ENCODE results near the gene NPR1. TPM values are rescaled to one million over a fixed set of nuclear protein-coding genes. Genes with fewer than 3 reads are reported as not detected.

The NPR1 gene
- total RNA-seq, 1 experiment from 2014 or later: not detected

Other genes starting within 250 kb of the NPR1 start
- not detected in 2 replicates for gene S100A7, start 218.0 kb upstream of the NPR1 start, total RNA-seq (2014; rRNA removed; shearing (Covaris generic))
- gene S100A6, start 142.7 kb upstream of the NPR1 start, total RNA-seq (2014; rRNA removed; shearing (Covaris generic)): 308 and 563 TPM in 2 replicates
- gene S100A5, start 137.8 kb upstream of the NPR1 start, total RNA-seq (2014; rRNA removed; shearing (Covaris generic)): 1.5 and 15.4 TPM in 2 replicates
- gene S100A4, start 132.9 kb upstream of the NPR1 start, total RNA-seq (2014; rRNA removed; shearing (Covaris generic)): 452 and 453 TPM in 2 replicates
- gene S100A3, start 129.4 kb upstream of the NPR1 start, total RNA-seq (2014; rRNA removed; shearing (Covaris generic)): 0.37 and 4.3 TPM in 2 replicates
- 10.6 and 10.8 TPM in 2 replicates for gene S100A2, start 112.8 kb upstream of the NPR1 start, total RNA-seq (2014; rRNA removed; shearing (Covaris generic))
- 81.9 and 98.1 TPM in 2 replicates for gene S100A16, start 65.6 kb upstream of the NPR1 start, total RNA-seq (2014; rRNA removed; shearing (Covaris generic))
- gene S100A14, start 62.4 kb upstream of the NPR1 start, total RNA-seq (2014; rRNA removed; shearing (Covaris generic)): 0.75 TPM in 1 of 2 replicates, not detected in the other
- gene S100A13, start 51.2 kb upstream of the NPR1 start, total RNA-seq (2014; rRNA removed; shearing (Covaris generic)): 111 and 239 TPM in 2 replicates
- 132 and 195 TPM in 2 replicates for gene S100A1, start 50.3 kb upstream of the NPR1 start, total RNA-seq (2014; rRNA removed; shearing (Covaris generic))
- gene CHTOP, start 44.6 kb upstream of the NPR1 start, total RNA-seq (2014; rRNA removed; shearing (Covaris generic)): 42.5 and 66.4 TPM in 2 replicates
- gene SNAPIN, start 20.0 kb upstream of the NPR1 start, total RNA-seq (2014; rRNA removed; shearing (Covaris generic)): 49.8 and 58.2 TPM in 2 replicates
- 289 and 376 TPM in 2 replicates for gene ILF2, start 7.7 kb upstream of the NPR1 start, total RNA-seq (2014; rRNA removed; shearing (Covaris generic))
- 20.7 and 21.1 TPM in 2 replicates for gene INTS3, start 49.4 kb downstream of the NPR1 start, total RNA-seq (2014; rRNA removed; shearing (Covaris generic))
- gene SLC27A3, start 96.7 kb downstream of the NPR1 start, total RNA-seq (2014; rRNA removed; shearing (Covaris generic)): 1.4 and 5.4 TPM in 2 replicates
- gene GATAD2B, start 244.3 kb downstream of the NPR1 start, total RNA-seq (2014; rRNA removed; shearing (Covaris generic)): 5.0 and 5.8 TPM in 2 replicates